OCI-LY1 (cell line): ENCODE results near the gene TEAD4.

Experiments
- H2AFZ ChIP-seq: fragments of 200-600 bp; sonication (generic), shearing (Covaris generic); 2 replicates; pipeline ENCODE4 v1.6.0; 2014; ENCODE audit warnings: antibody characterized with exemption, mild to moderate bottlenecking, low read length
- H3F3A ChIP-seq: fragments of 200-600 bp; sonication (generic), shearing (Covaris generic); 2 replicates; pipeline ENCODE4 v1.6.0; 2014; ENCODE audit warnings: mild to moderate bottlenecking, antibody characterized with exemption, low read length, moderate library complexity; ENCODE audit not compliant: insufficient read depth
- H3K27ac ChIP-seq: fragments of 200-600 bp; sonication (generic); 2 replicates; pipeline ENCODE4 v1.5.1; 2014; ENCODE audit warnings: low read length, mixed run types, mild to moderate bottlenecking, low read depth; ENCODE audit not compliant: poor library complexity, severe bottlenecking
- H3K27me3 ChIP-seq: fragments of 200-600 bp; sonication (generic); 2 replicates; pipeline ENCODE4 v1.6.0; 2014; ENCODE audit warnings: antibody characterized with exemption, mild to moderate bottlenecking, low read length, moderate library complexity; ENCODE audit not compliant: insufficient read depth
- H3K36me3 ChIP-seq: fragments of 200-600 bp; sonication (generic); 2 replicates; pipeline ENCODE4 v1.6.1; 2014; ENCODE audit warnings: mild to moderate bottlenecking, antibody characterized with exemption, low read length, moderate library complexity, mixed read lengths; ENCODE audit not compliant: insufficient read depth
- H3K4me1 ChIP-seq: fragments of 200-600 bp; sonication (generic); 2 replicates; pipeline ENCODE4 v1.5.1; 2014; ENCODE audit warnings: mild to moderate bottlenecking, low read length, moderate library complexity; ENCODE audit not compliant: insufficient read depth, severe bottlenecking
- H3K4me2 ChIP-seq: fragments of 200-600 bp; sonication (generic), shearing (Covaris generic); 2 replicates; pipeline ENCODE4 v1.6.1; 2014; ENCODE audit warnings: low read length
- H3K4me3 ChIP-seq: fragments of 200-600 bp; sonication (generic); 2 replicates; pipeline ENCODE4 v1.5.1; 2014; ENCODE audit warnings: low read length, low read depth, mild to moderate bottlenecking, mixed read lengths; ENCODE audit not compliant: poor library complexity, severe bottlenecking
- H3K79me2 ChIP-seq: fragments of 200-600 bp; shearing (Covaris generic); 2 replicates; pipeline ENCODE4 v1.6.1; 2016; ENCODE audit warnings: mixed run types, low read length, mixed read lengths; ENCODE audit not compliant: insufficient read depth
- H3K9ac ChIP-seq: fragments of 200-600 bp; sonication (generic), shearing (Covaris generic); 2 replicates; pipeline ENCODE4 v1.6.1; 2014; ENCODE audit warnings: mild to moderate bottlenecking, low read length, mixed read lengths
- H3K9me2 ChIP-seq: fragments of 200-600 bp; sonication (generic), shearing (Covaris generic); 2 replicates; pipeline ENCODE4 v1.6.1; 2014; ENCODE audit warnings: low read depth, mild to moderate bottlenecking, low read length, mixed read lengths
- H3K9me3 ChIP-seq: fragments of 200-600 bp; shearing (Covaris generic); 2 replicates; pipeline ENCODE4 v1.6.1; 2014; ENCODE audit warnings: low read length, mixed read lengths
- H4K20me1 ChIP-seq: fragments of 200-600 bp; sonication (generic), shearing (Covaris generic); 2 replicates; pipeline ENCODE4 v1.6.0; 2016; ENCODE audit warnings: mild to moderate bottlenecking, low read length; ENCODE audit not compliant: insufficient read depth
- EZH2 ChIP-seq: fragments of 200-600 bp; sonication (generic), shearing (Covaris generic); IDR thresholded peaks from 2 replicates; pipeline ENCODE4 v1.8.0; 2017; ENCODE audit warnings: borderline replicate concordance, mixed run types, mild to moderate bottlenecking, antibody characterized with exemption, low read length, moderate library complexity, mixed read lengths
- TF ChIP-seq, protein P1 (sequence below): fragments of 200-600 bp; sonication (generic), shearing (Covaris generic); IDR thresholded peaks from 2 replicates; pipeline ENCODE4 v1.5.1; 2017; ENCODE audit warnings: mild to moderate bottlenecking, antibody characterized with exemption, low read length, moderate library complexity, mixed read lengths

Gene TEAD4

GRCh38 chr12:3034067-3034750 lies 75.0 kb downstream of the TEAD4 start:
- Histone ChIP-seq H4K20me1 (no peaks in the 10 kb centered on the region), H3K9ac (no peak overlapping the region), H3K27ac (no peak overlapping the region), H3F3A (no peaks in the 10 kb centered on the region), H3K79me2 (no peaks in the 10 kb centered on the region), H3K9me2 (no peaks in the 10 kb centered on the region), H3K4me2 (no peak overlapping the region), H3K36me3 (no peaks in the 10 kb centered on the region), H3K4me1 (peaks cover under 1% of the 10 kb centered on the region), H2AFZ (no peak overlapping the region), H3K27me3 (no peaks in the 10 kb centered on the region), H3K9me3 (no peaks in the 10 kb centered on the region), H3K4me3 (no peak overlapping the region)
- TF ChIP-seq, protein P1, sequence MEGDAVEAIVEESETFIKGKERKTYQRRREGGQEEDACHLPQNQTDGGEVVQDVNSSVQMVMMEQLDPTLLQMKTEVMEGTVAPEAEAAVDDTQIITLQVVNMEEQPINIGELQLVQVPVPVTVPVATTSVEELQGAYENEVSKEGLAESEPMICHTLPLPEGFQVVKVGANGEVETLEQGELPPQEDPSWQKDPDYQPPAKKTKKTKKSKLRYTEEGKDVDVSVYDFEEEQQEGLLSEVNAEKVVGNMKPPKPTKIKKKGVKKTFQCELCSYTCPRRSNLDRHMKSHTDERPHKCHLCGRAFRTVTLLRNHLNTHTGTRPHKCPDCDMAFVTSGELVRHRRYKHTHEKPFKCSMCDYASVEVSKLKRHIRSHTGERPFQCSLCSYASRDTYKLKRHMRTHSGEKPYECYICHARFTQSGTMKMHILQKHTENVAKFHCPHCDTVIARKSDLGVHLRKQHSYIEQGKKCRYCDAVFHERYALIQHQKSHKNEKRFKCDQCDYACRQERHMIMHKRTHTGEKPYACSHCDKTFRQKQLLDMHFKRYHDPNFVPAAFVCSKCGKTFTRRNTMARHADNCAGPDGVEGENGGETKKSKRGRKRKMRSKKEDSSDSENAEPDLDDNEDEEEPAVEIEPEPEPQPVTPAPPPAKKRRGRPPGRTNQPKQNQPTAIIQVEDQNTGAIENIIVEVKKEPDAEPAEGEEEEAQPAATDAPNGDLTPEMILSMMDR: peak; percentile 80
- TF ChIP-seq EZH2: no peak

GRCh38 chr12:3035171-3035570 lies 76.0 kb downstream of the TEAD4 start:
- Histone ChIP-seq H3F3A (no peaks in the 10 kb centered on the region), H3K9ac (no peak overlapping the region), H3K27ac (no peak overlapping the region), H3K79me2 (no peaks in the 10 kb centered on the region), H3K4me1 (peaks cover 4% of the 10 kb centered on the region), H3K27me3 (no peaks in the 10 kb centered on the region), H3K36me3 (no peaks in the 10 kb centered on the region), H3K9me2 (no peaks in the 10 kb centered on the region), H3K9me3 (no peaks in the 10 kb centered on the region), H2AFZ (no peak overlapping the region), H3K4me3 (no peak overlapping the region), H3K4me2 (no peak overlapping the region), H4K20me1 (no peaks in the 10 kb centered on the region)
- TF ChIP-seq EZH2: no peak
- TF ChIP-seq, protein P1: no peak

DNA sequence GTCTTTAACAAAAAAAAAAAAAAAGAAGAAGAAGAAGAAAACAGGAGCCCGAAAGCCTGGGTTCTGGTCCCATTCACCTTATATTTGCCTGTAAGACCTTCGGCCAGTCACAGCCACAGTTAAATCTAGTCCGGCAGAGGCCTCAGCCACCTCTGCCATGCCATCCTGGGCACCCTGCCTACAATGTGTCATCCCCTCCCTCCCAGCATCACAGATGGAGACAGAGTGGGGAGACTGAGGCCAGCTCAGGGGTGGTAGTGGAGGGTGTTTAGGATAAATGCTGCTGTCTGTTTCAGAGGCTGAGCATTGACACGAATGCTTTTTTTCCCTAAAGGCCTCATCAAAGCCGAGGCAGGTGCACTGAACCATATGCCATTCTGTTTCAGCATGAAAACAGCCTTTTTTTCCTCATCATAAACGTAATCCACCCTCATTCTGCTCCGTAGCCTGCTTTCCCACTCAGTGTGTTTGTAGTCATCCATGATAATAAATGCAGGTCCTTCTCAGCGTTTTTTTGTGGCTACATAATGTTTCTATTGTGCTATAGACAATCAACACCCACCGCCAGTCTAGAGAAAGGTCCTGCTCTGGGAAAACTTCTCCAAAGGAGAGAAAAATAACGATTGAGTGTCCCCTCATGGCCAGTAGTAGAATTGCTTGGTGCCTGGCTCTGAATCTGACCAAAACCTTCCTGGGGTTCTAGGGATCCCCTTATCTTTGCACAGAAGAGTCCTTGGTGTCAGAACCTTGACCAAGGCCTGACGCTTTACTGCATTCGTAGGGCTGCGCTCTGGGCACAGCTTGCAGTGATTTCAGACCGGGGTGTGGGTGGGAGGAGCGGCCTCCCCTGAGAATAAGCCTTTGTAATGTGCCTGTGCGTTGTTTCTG lies 76.9 kb downstream of the TEAD4 start:
- H3K36me3 ChIP-seq: no peaks in the 10 kb centered on the region
- H2AFZ ChIP-seq: no peak overlapping the region
- no peaks in the 10 kb centered on the region for H3F3A ChIP-seq
- H4K20me1 ChIP-seq: no peaks in the 10 kb centered on the region
- no peak overlapping the region for H3K9ac ChIP-seq
- peaks cover 4% of the 10 kb centered on the region for H3K4me1 ChIP-seq
- H3K27ac ChIP-seq: no peak overlapping the region
- no peak overlapping the region for H3K4me3 ChIP-seq
- H3K9me3 ChIP-seq: no peaks in the 10 kb centered on the region
- no peak overlapping the region for H3K4me2 ChIP-seq
- no peak for TF ChIP-seq EZH2
- TF ChIP-seq, protein P1: peak; percentile 28; the same call in 1 of the 2 replicates
- H3K79me2 ChIP-seq: no peaks in the 10 kb centered on the region
- no peaks in the 10 kb centered on the region for H3K27me3 ChIP-seq
- H3K9me2 ChIP-seq: no peaks in the 10 kb centered on the region
